Measurements from ENCODE around the gene FEZ2.

Gene FEZ2

DNA sequence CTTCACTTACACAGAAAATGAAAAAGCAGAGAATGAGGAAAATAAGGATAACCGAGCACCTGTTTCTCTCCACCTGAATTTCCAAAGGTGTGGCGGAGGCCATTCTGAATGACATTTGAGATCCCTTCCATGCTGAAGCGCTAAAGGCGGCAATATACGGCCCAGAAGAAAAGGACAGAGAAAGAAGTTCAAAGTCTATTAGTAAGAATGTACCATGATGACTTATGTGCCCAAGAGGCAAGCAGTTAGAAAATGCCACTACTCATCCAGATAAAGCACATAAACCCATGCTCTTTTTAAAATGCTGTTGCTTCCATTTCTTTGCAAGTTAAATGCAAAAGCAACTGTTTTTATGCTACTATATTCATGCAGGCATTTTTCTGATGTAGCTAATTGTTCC lies 37.2 kb downstream of the FEZ2 start:
- DNase-seq = no peak

DNA sequence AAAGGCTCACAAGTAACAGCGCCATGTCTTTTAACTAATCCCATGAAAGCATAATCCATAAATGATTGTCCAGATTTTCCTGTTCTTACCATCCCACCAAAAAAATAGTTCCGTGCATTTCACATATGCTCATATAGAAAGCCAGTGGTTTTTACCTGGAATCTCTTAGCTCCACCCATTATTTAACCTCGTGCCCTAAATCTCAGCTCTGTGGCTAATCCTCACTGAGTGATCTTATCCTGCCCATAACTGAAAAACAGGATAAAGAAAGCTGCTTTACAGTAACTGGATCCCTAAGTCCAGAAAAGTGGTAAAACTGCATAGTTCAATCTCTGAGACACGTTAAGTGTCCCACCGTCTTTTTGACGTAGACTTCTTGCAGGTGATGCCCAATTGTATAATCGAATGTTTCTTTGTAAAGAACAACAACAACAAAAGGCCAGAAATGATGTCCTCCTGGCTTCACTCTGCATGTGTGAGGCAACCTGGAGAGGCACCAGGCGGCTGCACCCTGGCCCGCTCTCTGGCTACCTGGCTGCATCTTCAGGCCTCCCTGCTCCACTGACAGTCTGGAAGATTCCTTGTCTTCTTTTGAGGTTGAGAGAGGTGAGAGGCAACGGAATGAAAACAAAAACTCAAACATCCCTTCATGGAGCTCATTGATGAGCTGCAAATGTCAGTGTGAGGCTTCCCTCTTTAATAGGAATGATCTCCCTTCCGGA lies 38.6 kb downstream of the FEZ2 start:
- no peak for DNase-seq

DNA sequence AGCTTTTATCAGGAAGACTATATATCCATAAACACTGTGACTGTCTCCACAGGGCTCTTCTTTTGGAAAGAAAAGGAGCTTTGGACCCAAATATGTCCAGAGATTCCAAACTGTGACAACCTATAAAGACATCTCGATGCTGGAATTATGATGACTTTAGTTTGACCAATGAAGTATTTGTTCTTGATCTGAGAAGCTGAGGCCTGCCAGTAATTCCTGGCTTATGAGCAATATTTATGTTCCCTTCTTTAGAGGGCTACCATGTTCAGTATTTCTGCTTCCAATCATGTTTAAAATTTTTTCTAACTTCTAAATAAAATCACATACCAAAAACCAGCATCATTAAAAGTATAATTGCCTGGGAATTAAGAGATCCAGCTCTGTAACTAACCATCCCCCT lies 41.1 kb downstream of the FEZ2 start:
- no peak for DNase-seq

DNA sequence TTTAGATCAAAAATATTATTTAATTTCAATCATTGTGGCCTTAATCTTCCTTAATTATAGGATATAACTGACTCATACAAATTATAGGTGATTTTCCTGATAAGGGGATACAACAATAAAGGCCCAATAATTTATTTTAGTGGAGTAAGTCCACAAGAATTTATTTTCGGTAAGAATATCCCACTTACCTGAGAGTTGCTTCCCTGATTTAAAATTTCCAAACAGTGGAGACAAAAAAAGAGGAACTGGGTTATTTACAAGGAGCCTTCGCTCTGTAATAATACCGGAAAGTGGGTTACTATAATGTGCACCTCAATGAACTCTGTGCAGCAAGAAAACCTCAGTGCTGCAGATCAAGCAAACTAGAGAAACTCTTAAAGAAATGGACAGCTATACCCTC lies 42.2 kb downstream of the FEZ2 start:
- no peak for DNase-seq

DNA sequence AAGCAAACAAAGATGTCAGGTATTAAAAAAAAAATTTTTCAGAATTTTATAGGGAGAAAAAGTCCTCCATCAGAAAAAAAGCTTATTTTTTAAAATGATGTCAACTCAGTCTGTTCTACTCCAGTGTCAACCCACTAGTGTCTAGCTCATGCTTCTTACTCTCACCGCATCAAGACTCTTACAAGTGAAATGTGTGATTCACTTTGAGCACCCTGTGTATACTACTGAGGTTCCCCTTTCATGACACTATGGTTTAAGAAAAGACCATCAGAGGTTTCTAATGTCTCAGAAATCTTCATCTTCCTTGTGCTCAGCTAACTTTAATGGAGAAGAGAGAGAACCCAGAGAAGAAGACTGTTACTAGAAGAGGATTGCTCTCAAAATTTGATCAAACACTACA lies 43.4 kb downstream of the FEZ2 start:
- DNase-seq = no peak

DNA sequence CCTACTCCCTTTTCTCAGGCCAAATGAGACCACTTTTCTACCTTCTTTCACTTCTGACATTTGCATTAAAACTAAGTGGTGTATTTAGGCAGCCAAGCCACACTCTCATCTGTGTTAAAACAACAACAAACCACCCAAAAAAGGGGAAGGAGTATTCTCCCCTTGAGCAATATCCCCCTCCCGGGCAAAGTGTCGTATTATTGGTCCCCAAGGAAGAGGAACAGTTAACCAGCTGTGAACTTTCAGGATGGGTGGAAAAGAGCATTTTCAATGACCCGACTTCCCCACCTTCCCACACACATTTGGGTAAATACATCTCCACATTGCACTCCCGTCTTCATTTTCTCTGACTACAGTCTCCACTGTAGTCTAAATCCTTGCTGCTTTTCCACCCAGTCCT lies 44.3 kb downstream of the FEZ2 start:
- no peak for DNase-seq

DNA sequence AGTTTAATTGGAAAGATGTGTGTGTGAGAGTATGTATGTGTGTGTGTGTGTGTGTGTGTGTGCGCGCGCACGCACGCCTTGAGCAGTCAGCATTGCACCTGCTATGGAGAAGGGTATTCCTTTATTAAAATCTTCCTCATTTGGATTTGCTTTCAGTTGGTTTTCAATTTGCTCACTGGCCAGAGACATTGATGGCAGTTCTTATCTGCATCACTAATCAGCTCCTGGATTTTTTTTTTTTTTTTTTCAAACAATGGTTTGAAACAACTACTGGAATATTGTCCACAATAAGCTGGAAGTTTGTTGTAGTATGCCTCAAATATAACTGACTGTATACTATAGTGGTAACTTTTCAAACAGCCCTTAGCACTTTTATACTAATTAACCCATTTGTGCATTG lies 48.0 kb downstream of the FEZ2 start:
- no peak for DNase-seq

DNA sequence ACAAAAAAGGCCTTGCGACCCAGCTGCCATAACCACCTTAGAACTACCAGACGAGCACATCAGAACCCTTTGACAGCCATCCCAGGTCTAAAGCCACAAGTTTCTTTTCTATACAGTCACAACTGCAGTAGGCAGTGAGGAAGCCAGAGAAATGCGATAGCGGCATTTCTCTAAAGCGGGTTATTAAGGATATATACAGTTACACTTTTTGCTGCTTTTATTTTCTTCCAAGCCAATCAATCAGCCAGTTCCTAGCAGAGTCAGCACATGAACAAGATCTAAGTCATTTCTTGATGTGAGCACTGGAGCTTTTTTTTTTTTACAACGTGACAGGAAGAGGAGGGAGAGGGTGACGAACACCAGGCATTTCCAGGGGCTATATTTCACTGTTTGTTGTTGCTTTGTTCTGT lies 48.8 kb downstream of the FEZ2 start:
- no peak for DNase-seq

DNA sequence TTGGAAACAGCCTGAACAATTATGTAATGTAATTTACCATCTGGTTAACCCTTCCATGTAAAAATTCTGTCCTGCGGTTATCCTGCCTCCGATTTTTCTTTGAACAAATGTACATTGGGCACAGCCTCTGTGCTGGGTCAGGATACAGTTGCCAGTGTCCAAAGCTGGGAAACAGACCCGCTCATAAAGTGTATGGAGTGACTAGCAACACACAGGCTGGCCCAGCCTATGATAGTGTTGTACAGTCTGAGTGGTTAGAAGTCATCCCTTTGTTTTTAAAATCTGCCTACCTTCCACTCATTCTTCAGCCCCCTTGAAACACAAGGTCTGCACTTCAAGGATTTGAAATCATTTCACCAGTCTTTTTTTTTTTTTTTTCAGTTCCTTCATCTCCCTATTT lies 50.1 kb downstream of the FEZ2 start:
- DNase-seq = no peak

DNA sequence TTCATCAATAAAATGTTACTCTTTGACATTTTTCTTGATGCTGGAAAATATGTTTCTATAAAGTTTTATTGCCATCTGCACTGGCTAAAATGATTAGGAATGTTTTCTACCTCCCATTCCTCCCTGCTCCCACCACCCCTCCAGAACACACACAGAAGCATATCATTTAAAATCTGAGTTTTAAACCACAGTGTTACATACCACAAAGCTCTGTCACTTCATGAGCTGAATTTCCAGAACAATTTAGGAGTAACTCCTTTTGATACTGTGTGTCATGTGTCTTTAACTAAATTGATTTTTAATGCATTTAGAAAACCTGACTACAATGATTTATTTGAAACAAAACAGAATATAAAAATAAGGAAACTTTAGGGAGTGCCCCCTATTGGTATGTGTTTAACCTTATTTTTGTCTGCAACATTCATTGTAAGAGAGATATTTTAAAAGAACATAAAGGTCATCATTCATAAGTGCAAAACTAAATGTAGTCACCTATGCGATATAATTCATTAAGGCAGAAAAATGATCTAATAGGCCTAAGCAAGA lies 52.0 kb downstream of the FEZ2 start:
- no peak for DNase-seq

DNA sequence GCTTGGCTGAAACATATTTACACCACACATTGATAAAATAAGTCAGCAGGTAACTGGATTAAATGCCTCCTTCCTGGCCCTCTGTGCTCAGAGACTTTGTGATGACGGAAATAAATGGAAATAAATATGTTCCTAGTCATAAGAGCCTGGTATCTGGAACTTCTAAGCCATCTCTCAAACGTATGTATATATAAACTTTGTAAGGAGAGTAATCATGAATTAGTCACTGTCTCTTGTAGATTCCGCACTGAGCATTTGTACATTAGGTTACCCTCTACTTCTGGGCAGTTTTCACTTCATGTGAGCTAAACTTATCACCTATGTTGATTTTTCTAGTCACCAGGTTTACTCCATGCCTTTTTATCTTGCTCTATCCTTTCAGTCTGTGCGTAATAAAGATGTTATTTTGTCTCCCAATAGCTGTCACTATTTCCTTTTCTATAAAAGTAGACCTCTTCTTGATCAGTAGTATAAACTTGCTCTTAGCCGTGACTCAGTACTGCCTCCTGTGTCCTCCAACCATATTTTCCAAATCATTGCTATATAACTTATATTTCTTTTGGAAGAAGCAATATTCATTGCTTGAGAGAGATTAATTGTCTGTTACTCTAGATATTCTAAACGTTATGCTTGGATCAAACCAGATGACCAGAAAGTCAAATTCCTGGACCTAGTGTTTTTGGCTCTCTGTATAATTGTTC lies 53.2 kb downstream of the FEZ2 start:
- no peak for DNase-seq

DNA sequence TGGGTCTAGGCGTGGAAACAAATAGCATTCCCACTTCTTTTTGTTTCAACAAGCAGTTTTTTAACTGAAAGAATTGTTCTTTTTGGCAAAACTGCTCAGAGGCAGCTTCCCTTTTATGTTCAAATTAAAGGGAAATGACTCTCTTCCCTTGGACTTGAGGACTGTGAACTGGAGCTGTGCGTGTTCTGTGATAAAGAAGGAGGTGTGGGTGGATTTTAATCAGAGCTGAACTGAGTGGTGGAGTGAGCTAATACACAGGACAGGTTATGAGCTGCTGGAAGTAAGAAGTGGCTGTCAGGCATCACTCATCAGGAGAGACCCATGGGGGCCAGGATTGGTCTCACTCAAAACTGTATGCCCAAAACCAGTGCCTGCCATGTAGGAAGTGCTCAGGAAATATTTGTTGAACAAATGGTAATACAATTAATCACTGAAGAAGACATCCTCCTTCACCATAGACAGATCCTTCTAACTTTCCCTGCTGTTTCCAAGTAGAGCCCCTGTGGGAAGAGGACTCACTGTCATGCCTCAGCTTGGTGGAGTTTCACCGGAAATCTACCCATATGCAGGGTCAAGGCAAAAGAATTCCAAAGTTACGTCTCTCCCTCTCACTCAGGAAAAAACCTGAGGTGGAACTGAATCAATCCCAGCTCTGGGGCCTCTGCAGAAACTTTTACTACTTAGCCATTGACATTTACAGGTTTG lies 55.9 kb downstream of the FEZ2 start:
- no peak for DNase-seq

DNA sequence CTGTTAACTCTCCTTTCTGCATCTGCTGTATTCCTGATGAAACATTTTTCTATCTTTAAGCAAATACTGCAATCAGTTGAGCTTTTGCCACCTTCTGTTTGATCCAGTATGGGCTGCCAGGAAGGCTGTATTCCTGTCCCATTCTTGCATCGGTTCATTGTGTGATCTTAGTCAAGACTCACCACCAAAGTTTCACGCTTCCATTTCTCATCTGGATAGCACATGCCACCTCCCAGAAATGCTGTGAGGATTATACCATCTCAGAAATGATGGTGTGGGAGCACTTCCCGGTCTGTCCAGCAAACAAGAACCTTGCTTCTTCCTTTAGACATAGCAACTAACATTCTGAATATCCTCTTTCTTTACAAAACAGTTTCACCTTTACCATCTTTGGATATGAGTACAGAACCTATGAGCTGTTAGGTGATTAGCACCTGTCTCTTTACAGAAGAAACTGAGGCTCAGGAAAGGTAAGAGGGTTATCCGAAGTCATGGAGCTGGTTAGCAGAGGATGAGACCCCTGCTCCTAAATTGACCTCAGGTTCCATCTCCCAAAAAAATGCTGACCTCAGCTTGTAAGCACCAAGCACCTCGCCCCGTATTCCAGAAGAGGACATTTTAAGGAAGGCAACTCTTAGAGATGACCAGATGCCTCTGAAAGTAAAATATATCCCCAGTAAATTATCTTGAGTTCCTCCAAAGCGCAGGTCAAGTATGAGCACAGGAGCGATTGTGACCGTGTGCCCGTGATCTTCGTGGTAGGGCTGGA lies 56.8 kb downstream of the FEZ2 start:
- DNase-seq = no peak

DNA sequence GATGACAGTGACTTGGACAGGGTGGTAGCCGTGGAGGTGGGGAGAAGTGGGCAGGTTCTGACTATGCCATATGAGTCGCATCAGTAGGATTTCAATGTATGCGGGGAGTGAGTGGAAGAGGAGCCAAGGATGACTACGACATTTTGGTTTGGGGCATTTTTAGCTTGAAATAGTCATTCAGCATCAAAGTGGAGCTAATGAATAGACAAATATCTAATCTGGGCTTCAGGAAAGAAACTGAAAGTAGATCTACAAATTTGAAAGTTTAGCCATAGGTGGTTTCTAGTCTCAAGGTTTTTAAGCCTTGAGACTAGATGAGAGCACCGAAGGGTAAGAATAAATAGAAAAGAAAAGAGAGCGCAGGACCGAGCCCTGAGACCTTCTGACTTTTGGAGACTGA lies 58.3 kb downstream of the FEZ2 start:
- no peak for DNase-seq

DNA sequence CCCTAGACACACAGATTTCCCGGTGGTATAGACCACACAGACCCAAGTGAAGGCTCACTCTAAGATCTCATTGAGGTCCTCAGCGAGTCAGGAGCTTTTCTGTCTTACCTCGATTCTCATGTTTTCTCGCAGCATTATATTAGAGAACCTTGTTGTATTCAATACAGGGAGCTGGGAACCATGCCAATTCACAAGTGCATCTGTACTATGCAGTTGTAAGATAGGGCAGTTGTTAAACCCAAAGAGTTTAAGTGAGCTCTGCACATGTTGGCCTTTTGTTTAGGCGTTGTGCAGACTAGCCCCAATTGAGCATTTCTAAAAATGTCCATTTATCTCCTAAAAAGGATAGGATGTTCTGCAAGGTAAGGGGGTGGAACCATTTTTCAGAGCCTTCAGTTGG lies 59.6 kb downstream of the FEZ2 start:
- DNase-seq = no peak

DNA sequence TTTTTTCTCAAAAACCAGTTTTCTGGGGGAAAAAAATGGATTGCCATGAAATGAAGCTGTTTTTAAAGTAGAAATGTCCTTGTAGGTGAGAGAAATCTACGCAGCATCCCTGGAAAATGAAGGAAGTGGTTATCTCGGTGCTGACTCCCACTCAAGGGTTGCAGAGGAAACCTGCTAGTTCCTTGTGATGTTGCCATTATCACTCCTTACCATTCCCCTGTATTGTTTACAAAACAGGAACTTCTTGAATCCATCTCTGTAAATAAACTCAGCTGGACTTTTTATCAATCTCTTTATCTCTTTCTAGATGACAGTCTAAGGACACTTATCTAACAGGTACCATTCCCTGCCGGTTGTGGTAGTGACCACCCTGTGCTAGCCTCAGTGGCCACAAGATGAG lies 61.2 kb downstream of the FEZ2 start:
- no peak for DNase-seq

DNA sequence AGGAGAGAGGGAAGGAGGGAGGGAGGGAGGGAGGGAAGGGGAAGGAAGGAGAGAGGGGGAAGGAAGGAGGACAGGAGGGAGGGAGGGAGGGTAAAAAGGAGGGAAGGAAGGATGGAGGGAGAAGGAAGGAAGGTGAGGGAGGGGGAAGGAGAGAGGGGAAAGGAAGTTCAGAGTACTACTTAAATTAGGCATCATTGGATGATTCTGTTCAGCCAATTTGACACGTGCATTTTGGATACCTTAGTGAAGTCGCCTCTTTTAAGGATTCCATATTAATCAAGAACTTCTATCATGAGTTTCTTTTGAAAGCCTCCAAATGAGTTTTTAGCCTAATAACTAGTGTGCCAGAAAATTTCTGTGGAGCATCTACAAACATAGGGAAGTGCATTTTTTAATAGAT lies 62.9 kb downstream of the FEZ2 start:
- DNase-seq = no peak

DNA sequence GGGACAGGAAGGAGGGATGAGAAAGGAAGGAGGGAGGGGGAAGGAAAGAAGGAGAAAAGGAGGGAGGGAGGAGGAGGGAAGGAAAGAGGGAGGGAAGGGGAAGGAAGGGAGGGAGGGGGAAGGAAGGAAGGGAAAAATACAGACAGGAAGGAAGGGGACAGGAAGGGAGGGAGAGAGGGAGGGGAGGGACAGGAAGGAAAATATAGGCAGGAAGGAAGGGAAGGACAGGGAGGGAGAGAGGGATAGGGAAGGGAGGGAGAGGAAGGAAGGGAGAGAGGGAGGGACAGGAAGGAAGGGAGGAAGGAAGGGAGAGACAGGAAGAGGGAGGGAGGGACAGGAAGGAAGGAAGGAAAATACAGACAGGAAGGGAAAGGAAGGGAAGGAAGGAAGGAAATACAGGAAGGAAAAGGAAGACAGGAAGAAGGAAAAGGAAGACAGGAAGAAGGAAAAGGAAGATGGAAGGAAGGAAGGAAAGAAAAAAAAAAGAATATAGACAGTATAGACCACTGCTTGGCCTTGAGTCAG lies 63.6 kb downstream of the FEZ2 start:
- DNase-seq = no peak

DNA sequence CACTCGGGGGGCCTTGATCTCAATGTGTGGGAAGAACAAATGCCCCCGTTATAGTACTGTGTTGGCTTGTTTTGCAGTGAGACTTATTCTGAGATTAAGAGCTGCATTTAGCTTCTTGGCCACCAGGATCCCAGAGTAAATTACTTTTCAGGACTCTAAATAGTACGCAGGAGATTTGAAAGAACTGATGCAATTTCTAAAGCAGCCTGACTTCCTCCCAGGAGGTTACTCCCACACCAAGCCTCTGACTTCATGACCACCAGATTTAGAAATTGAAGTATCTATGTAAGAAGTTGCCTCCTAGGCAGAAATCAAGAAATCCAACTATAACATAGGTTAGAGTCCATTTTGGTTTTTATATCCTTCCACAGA lies 67.0 kb downstream of the FEZ2 start:
- DNase-seq = no peak

DNA sequence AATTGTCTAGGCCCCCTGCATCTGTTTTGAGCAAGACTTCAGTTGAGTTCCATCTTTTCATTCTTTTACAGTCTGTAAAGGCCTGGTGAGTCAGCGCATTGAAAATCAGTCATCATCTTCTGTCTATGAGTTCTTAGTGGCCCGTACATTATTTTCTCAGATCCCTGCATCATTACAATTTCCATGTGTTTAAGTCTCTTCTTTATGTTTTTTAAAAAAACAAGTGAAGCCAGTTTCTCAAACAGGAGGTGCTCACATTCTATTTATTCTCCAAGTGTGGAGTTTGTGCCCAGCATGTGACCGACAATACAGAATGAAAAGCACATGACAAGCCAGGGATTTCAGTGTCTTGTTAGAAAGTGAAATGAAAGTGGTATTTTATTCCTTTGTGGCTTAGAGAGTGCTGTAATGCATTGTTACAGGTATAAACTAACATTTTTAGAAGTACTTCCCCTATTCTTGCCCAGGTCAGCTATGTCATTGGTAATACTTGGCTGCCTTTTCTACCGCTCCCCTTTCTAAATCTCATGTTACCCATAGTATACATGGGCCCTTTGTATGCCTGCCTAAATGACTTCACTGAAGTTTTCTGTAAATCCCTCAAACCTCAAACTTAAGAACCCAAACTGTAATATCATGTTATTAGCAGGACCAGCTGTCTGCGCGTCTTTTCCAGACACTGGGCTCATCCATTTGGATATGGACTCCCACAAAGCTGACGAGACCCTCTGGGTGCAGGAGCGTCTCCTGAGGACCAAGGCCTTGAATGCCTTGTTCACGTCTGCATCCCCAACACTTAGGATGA lies 67.6 kb downstream of the FEZ2 start:
- no peak for DNase-seq

DNA sequence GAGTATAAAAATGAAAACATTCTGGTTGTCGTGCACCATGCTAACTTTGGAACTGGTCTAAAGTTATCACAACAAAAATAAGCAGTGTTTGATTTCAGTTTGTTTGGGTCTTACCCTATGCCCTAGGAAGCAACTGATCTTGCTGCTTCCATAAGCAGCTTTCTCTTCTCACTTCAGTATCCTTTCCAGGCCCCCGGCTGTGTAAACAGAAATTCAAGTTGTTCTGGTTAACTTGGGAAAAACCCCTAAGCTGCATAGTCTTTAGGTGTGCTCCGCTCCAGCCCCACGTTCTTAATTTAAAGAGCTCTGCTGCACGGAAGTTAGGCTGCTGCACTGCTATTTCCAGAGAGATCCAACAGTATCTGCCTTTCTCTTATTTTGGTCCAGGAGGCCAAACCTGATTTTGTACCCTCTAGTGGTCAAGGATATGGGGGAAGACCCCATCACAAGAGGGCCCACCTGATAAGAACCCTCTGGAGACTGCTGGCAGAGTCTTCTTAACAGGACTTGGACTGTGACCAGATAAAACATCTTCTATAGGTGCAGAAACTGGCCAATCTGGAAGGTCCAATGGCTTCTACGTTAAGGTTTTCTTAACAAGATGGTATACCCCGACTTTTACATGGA lies 69.1 kb downstream of the FEZ2 start:
- no peak for DNase-seq

DNA sequence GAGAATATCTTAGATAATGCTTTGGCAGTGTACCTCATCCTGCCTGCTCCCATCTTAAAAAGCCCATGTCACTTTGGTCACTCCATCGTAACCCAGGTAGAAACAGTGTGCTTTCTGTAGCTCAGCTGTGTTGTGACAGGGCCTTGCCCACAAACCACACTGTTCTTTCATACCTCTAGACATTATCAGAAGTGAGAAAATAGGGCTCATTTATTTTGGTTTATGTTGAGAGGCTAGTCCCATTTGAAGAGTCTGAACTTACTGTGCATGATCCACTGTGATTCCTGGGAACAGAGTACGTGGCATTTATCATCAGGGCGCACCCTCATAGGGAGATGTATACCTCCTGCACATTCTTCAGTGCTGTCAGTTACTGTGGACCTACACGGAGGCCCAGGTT lies 69.7 kb downstream of the FEZ2 start:
- no peak for DNase-seq
